ENCODE data around the gene ARL15. TPM values are rescaled to one million over a fixed set of nuclear protein-coding genes. Genes with fewer than 3 reads are reported as not detected.

ARL15 gene
- total and polyA plus RNA-seq, 2 of the 8 experiments (the other 6 are each of a cell fraction or from before 2014, with no cell fraction given): 9.9 to 21.2 TPM

GRCh38 chr5:54357408-54358058 is 47.2 kb upstream of the ARL15 start:
- Histone ChIP-seq H3K27ac (ENCODE audit: low read depth, low read length) (no peak overlapping the region), H2BK15ac (ENCODE audit: low read length) (no peak overlapping the region), H2BK120ac (replicated peaks; ENCODE audit: low read depth, low read length) (no peak overlapping the region), H3K79me1 (ENCODE audit: low read depth, low read length) (no peaks in the 10 kb centered on the region), H2AK5ac (ENCODE audit: low read depth, low read length) (no peak overlapping the region), H4K8ac (ENCODE audit: extremely low read depth, insufficient read depth, low read length) (no peak overlapping the region), H3K79me2 (ENCODE audit: control insufficient read depth in 1 of 2, insufficient read depth in 2 of 2, low read length in 2 of 2) (no peaks in the 10 kb centered on the region), H2BK5ac (ENCODE audit: low read depth, low read length) (no peak overlapping the region), H2BK20ac (ENCODE audit: low read length) (no peak overlapping the region), H3K36me3 (ENCODE audit: control insufficient read depth in 2 of 4, insufficient read depth in 4 of 4, low read length in 3 of 4) (no peaks in the 10 kb centered on the region), H3K4ac (replicated peaks; ENCODE audit: insufficient read length, low read depth, low read length) (no peak overlapping the region), H3K9me3 (ENCODE audit: insufficient read depth in 2 of 2, low read depth in 1 of 2, low read length in 1 of 2) (peaks cover 12 to 17% of the 10 kb centered on the region in 2 experiments), H3K9ac (replicated peaks in 1 of 4; ENCODE audit: extremely low read depth in 1 of 4, low read depth in 3 of 4, low read length in 3 of 4) (no peak overlapping the region), H4K5ac (ENCODE audit: insufficient read length, low read depth, low read length) (no peak overlapping the region), H3K14ac (ENCODE audit: insufficient read length) (no peak overlapping the region), H3K27me3 (replicated peaks in 1 of 4; ENCODE audit: control insufficient read depth in 3 of 4, extremely low read depth in 1 of 4, insufficient read depth in 3 of 4, low read length in 3 of 4) (no peaks in the 10 kb centered on the region), H3K4me1 (replicated peaks in 1 of 4; ENCODE audit: control insufficient read depth in 3 of 4, insufficient read depth in 4 of 4, low read length in 3 of 4) (peaks cover 0 to 2% (median 0%) of the 10 kb centered on the region in 4 experiments; a peak in 1 of 7 replicates), H3K18ac (ENCODE audit: extremely low read depth, low read length) (no peak overlapping the region), H3K4me3 (ENCODE audit: extremely low read depth in 1 of 4, insufficient read depth in 2 of 4, low read depth in 3 of 4, low read length in 4 of 4) (no peak overlapping the region), H2AFZ (ENCODE audit: low read length) (no peak overlapping the region), H3K56ac (replicated peaks; ENCODE audit: insufficient read length, low read depth, low read length) (no peak overlapping the region), H3K4me2 (ENCODE audit: insufficient read depth in 1 of 2, low read depth in 2 of 2, low read length in 2 of 2) (no peak overlapping the region), H4K20me1 (replicated peaks in 1 of 2; ENCODE audit: control insufficient read depth in 1 of 2, insufficient read depth in 2 of 2, low read length in 2 of 2) (no peaks in the 10 kb centered on the region), H3K23me2 (ENCODE audit: low read depth, low read length) (no peaks in the 10 kb centered on the region), H4K91ac (replicated peaks; ENCODE audit: insufficient read length, low read length) (no peak overlapping the region), H3K23ac (ENCODE audit: insufficient read length) (no peak overlapping the region), H2BK12ac (ENCODE audit: low read depth, low read length) (no peak overlapping the region)
- POLR2A ChIA-PET (ENCODE audit: partially characterized antibody): interaction anchor here (1.0 kb wide), 1 partner anchor 47 kb away, joined by 3 read pairs; the partner anchor contains the start of gene ARL15
- no peak for TF ChIP-seq CHD2 (IDR thresholded peaks at IDR 0.05; ENCODE audit: low read length)
- TF ChIP-seq TAF1 (IDR thresholded peaks at IDR 0.05; ENCODE audit: low read depth, low read length): no peak
- TF ChIP-seq CREB1 (IDR thresholded peaks at IDR 0.05): no peak
- FAIRE-seq (no peak), DNase-seq (ENCODE audit: low read depth in 1 of 2, low spot score in 2 of 2) (no peak)
- CTCF ChIA-PET (ENCODE audit: partially characterized antibody): interaction anchor here (0.7 to 1.8 kb wide), 2 partner anchors 56 to 62 kb away, joined by 4 read pairs; no protein-coding TSS in a partner anchor
- 88% methylated on average over 4 of the region's 4 CpGs; no CpG with 5 or more reads in 1 of the 2 experiments for WGBS, 2 experiments (ENCODE audit: extremely low coverage in 1 of 2, insufficient coverage in 1 of 2, insufficient read length in 1 of 2, insufficient replicate concordance in 2 of 2, low coverage in 1 of 2, low lambda C conversion rate in 2 of 2, missing lambda C conversion rate in 1 of 2)

All from H1 (cell line).